ENCODE results near the gene AGMO. TPM values are rescaled to one million over a fixed set of nuclear protein-coding genes. Genes with fewer than 3 reads are reported as not detected.

The AGMO gene
- total RNA-seq, 1 donor from 2014 or later: 0.98 TPM

DNA sequence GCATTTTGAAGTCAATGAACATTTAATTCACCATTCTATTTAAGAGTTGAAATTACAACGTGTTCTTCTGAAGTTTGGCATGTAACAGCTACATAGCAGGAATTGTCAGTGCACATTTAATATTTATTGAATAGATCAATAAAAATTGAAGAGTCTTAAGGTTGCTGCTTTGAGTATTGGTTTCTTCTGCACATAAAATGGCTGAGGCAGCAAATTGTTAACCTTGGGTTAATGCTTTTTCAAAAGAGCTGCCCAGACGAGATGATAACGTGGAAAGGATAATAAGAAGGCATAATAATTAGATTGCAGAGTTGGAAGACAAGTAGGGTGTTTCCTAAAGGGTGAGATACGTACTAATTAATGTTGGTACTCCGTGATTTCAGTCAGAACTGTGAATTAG, 203.7 kb downstream of the AGMO start:
- Histone ChIP-seq H3K9me3 (no peaks in the 10 kb centered on the region), H3K27me3 (no peaks in the 10 kb centered on the region), H3K4me1 (no peaks in the 10 kb centered on the region), H3K27ac (no peak overlapping the region), H3K4me3 (no peak overlapping the region), H3K36me3 (no peaks in the 10 kb centered on the region)
- no peak for DNase-seq (ENCODE audit: extremely low spot score in 2 of 2)
- TF ChIP-seq, protein P1, sequence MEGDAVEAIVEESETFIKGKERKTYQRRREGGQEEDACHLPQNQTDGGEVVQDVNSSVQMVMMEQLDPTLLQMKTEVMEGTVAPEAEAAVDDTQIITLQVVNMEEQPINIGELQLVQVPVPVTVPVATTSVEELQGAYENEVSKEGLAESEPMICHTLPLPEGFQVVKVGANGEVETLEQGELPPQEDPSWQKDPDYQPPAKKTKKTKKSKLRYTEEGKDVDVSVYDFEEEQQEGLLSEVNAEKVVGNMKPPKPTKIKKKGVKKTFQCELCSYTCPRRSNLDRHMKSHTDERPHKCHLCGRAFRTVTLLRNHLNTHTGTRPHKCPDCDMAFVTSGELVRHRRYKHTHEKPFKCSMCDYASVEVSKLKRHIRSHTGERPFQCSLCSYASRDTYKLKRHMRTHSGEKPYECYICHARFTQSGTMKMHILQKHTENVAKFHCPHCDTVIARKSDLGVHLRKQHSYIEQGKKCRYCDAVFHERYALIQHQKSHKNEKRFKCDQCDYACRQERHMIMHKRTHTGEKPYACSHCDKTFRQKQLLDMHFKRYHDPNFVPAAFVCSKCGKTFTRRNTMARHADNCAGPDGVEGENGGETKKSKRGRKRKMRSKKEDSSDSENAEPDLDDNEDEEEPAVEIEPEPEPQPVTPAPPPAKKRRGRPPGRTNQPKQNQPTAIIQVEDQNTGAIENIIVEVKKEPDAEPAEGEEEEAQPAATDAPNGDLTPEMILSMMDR (IDR thresholded peaks at IDR 0.05): no peak
- TF ChIP-seq POLR2A (IDR thresholded peaks at IDR 0.05) (no peak), POLR2AphosphoS5 (IDR thresholded peaks at IDR 0.05; ENCODE audit: insufficient read depth in 1 of 2, low read depth in 1 of 2) (no peak)
- intact Hi-C loops (cut with DNase I): no loop called here

DNA sequence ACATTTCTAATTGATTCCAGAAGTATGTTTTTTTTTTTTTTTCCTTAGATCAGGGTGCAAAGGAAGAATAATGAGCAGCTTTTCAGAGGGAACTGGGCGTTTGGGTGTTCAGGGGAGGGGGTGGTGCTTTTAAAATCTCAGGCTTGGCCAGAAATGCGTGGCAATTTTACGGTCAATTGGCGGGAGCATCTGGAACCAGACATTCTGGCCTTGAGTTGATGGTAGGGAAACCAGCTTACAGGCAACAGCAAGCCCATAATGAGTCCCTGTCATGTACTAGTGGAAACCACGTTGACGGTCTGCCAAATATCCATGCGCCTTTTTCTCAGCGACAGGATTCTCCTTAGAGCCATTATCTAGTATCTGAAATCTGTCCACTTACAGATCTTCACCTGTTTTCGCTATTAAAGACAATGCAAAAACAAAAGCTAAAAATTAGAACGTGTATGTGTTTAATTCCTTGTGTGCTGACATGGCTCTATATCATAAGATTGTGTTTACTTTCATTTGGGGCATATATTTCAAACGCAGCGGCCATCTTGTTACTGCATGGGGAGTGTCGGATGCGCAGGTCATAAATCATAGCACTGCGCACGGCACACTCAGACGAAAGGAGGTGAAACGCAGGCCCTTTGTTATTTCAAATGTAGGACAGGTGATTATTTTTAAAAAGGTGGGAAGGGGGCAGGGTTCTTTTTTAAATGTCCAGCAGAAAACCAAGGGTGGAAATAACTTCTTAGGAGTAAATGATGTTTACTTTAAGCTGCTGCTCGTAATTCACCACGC, 209.2 kb downstream of the AGMO start:
- TF ChIP-seq POLR2A (IDR thresholded peaks at IDR 0.05): no peak
- no peak overlapping the region for H3K27ac ChIP-seq
- intact Hi-C loops (cut with DNase I): no loop called here
- no peak overlapping the region for H3K4me3 ChIP-seq
- no peak for DNase-seq (ENCODE audit: extremely low spot score in 2 of 2)
- H3K4me1 ChIP-seq: no peaks in the 10 kb centered on the region
- no peaks in the 10 kb centered on the region for H3K9me3 ChIP-seq
- no peaks in the 10 kb centered on the region for H3K27me3 ChIP-seq
- H3K36me3 ChIP-seq: no peaks in the 10 kb centered on the region

DNA sequence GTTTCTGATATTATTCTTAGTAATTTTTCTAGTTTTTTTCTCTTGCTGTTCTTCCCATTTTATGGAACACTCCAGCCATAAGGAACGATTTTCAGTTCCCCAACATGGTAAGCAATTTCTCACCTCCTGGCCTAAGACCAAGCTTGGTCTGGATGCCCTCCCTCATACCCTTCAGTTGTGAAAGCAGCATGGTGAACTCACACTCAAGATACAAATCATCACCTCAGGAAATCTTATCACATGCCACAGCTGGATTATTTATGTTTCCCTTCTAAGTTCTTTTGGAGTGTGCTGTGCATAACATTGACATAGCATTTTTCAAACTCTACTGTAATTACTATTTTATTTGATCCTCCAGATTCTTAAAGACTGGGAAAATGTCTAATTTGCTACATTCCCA, 216.6 kb downstream of the AGMO start:
- Histone ChIP-seq H3K9me3 (no peaks in the 10 kb centered on the region), H3K27me3 (no peaks in the 10 kb centered on the region), H3K36me3 (no peaks in the 10 kb centered on the region), H3K4me1 (no peaks in the 10 kb centered on the region), H3K27ac (no peak overlapping the region), H3K4me3 (no peak overlapping the region)
- intact Hi-C loops (cut with DNase I): no loop called here
- TF ChIP-seq, protein P1 (IDR thresholded peaks at IDR 0.05): no peak
- no peak for TF ChIP-seq POLR2A (IDR thresholded peaks at IDR 0.05)
- no peak for TF ChIP-seq POLR2AphosphoS5 (IDR thresholded peaks at IDR 0.05; ENCODE audit: insufficient read depth in 1 of 2, low read depth in 1 of 2)
- no peak for DNase-seq (ENCODE audit: extremely low spot score in 2 of 2)

DNA sequence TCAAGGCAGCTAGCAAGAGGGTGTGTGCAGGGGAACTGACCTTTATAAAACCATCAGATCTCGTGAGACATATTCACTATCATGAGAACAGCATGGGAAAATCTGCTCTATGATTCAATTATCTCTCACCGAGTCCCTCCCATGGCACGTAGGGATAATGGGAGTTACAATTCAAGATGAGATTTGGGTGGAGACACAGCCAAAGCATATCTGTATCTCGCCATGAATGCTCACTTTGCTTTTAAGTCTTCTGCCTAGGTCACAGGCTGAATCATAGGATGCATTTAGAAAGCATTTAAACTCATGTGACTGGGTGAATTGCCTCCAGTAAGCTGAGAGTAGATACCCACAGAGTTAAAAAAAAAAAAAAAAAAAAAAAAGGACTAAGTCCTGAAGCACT, 220.0 kb downstream of the AGMO start:
- H3K36me3 ChIP-seq: no peaks in the 10 kb centered on the region
- no peak for DNase-seq (ENCODE audit: extremely low spot score in 2 of 2)

DNA sequence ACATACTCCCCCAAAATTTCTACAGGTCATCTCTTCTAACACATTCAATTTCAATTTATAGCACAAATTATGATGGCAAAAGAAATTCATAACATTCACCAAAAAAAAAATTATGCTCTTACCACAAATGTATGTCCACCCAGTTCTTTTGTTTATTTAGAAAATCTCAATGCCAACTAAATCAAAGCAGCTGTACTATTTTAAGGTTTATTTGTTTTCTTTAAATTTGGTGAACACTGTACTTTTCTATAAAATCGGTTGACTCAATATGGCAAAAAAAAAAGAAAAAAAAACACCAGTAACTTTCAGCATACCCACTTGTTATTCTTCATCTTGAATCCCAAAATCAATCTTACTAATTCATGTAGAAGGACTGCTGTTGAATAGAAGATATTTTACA, 225.7 kb downstream of the AGMO start:
- Histone ChIP-seq H3K27me3 (no peaks in the 10 kb centered on the region), H3K9me3 (no peaks in the 10 kb centered on the region), H3K27ac (no peak overlapping the region), H3K36me3 (no peaks in the 10 kb centered on the region), H3K4me1 (no peaks in the 10 kb centered on the region), H3K4me3 (no peak overlapping the region)
- intact Hi-C loops (cut with DNase I): no loop called here
- no peak for DNase-seq (ENCODE audit: extremely low spot score in 2 of 2)
- TF ChIP-seq POLR2AphosphoS5 (IDR thresholded peaks at IDR 0.05; ENCODE audit: insufficient read depth in 1 of 2, low read depth in 1 of 2): no peak
- TF ChIP-seq, protein P1 (IDR thresholded peaks at IDR 0.05): no peak
- TF ChIP-seq POLR2A (IDR thresholded peaks at IDR 0.05): no peak

More for the DNA sequence above, 220.0 kb downstream of the AGMO start:
- Histone ChIP-seq H3K9me3 (no peaks in the 10 kb centered on the region), H3K27me3 (no peaks in the 10 kb centered on the region), H3K4me3 (no peak overlapping the region), H3K27ac (no peak overlapping the region), H3K4me1 (no peaks in the 10 kb centered on the region)
- TF ChIP-seq, protein P1 (IDR thresholded peaks at IDR 0.05): no peak
- TF ChIP-seq POLR2A (IDR thresholded peaks at IDR 0.05) (no peak), POLR2AphosphoS5 (IDR thresholded peaks at IDR 0.05; ENCODE audit: insufficient read depth in 1 of 2, low read depth in 1 of 2) (no peak)
- intact Hi-C loops (cut with DNase I): no loop called here
